KMS-11 (cell line): ENCODE data around the gene CSMD2.

ENCODE experiments used
- H2AFZ ChIP-seq: fragments of 200-600 bp; sonication (generic); 2 replicates; pipeline ENCODE4 v1.6.1; 2016; ENCODE audit warnings: antibody characterized with exemption, mixed run types, low read depth
- H3K27ac ChIP-seq: fragments of 200-600 bp; sonication (generic); 2 replicates; pipeline ENCODE4 v1.6.1; 2016; ENCODE audit warnings: mild to moderate bottlenecking, mixed run types
- H3K27me3 ChIP-seq: fragments of 200-600 bp; sonication (generic); 2 replicates; pipeline ENCODE4 v1.6.1; 2017; ENCODE audit warnings: mild to moderate bottlenecking, low read depth, mixed run types, moderate library complexity; ENCODE audit not compliant: insufficient read depth
- H3K36me3 ChIP-seq: fragments of 200-600 bp; sonication (generic); 2 replicates; pipeline ENCODE4 v1.6.1; 2017; ENCODE audit warnings: mild to moderate bottlenecking, mixed run types; ENCODE audit not compliant: insufficient read depth
- H3K4me1 ChIP-seq: fragments of 200-600 bp; sonication (generic); 2 replicates; pipeline ENCODE4 v1.6.1; 2016; ENCODE audit warnings: mild to moderate bottlenecking, low read depth, mixed run types; ENCODE audit not compliant: poor library complexity, severe bottlenecking
- H3K4me2 ChIP-seq: fragments of 200-600 bp; sonication (generic); 2 replicates; pipeline ENCODE4 v1.7.0; 2016; ENCODE audit warnings: mild to moderate bottlenecking, mixed run types
- H3K4me3 ChIP-seq: fragments of 200-600 bp; sonication (generic); IDR thresholded peaks from 2 replicates; pipeline ENCODE4 v1.6.1; 2017; ENCODE audit warnings: low read depth, low read length, mixed read lengths; ENCODE audit not compliant: insufficient read depth
- H3K79me2 ChIP-seq: fragments of 200-600 bp; sonication (generic); 2 replicates; pipeline ENCODE4 v1.6.1; 2016; ENCODE audit warnings: low read depth, mixed run types; ENCODE audit not compliant: insufficient read depth
- H3K9ac ChIP-seq: fragments of 200-600 bp; sonication (generic); 2 replicates; pipeline ENCODE4 v1.6.1; 2016; ENCODE audit warnings: mild to moderate bottlenecking, mixed run types
- H4K20me1 ChIP-seq: fragments of 200-600 bp; sonication (generic); 2 replicates; pipeline ENCODE4 v1.6.1; 2016; ENCODE audit warnings: mild to moderate bottlenecking, mixed run types; ENCODE audit not compliant: insufficient read depth
- CTCF ChIP-seq: fragments of 200-600 bp; sonication (generic); conservative IDR thresholded peaks from 2 replicates; pipeline ENCODE4 v1.6.1; 2017; ENCODE audit warnings: low read depth, mild to moderate bottlenecking, antibody characterized with exemption, low read length, moderate library complexity, mixed read lengths

The CSMD2 gene

DNA sequence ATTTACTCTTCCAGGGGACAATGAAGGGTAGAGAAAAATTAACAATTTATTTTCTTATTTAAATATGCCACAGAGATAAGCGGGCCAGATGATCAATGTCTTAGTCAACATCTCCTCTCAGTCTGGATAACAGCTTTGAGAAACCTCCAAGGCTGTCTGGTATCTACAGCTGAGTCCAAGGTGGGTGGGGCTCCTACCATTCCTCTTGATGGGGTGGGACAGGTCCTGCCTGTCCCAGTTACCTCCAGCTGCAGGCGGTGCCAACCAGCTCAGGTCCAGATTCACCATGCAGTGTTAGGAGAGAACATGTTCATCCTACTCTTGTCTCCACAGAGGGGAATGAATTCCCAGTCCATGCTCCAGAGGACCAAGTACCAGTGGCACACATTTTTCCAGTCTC, 21.1 kb downstream of the CSMD2 start:
- TF ChIP-seq CTCF, result no peak
- Histone ChIP-seq H3K9ac (no peak overlapping the region), H3K36me3 (no peaks in the 10 kb centered on the region), H3K27ac (no peak overlapping the region), H3K4me2 (no peak overlapping the region), H2AFZ (no peak overlapping the region), H3K27me3 (no peaks in the 10 kb centered on the region; the same call in 1 of the 2 replicates), H3K4me1 (no peaks in the 10 kb centered on the region), H4K20me1 (no peaks in the 10 kb centered on the region), H3K79me2 (no peaks in the 10 kb centered on the region), H3K4me3 (no peak overlapping the region)

GRCh38 chr1:34140011-34140676, 24.9 kb downstream of the CSMD2 start:
- H3K27me3 ChIP-seq, result no peaks in the 10 kb centered on the region
- H4K20me1 ChIP-seq, result no peaks in the 10 kb centered on the region
- no peak overlapping the region for H3K27ac ChIP-seq
- no peaks in the 10 kb centered on the region for H3K79me2 ChIP-seq
- no peak overlapping the region for H3K9ac ChIP-seq
- TF ChIP-seq CTCF, result no peak
- no peak overlapping the region for H2AFZ ChIP-seq
- no peaks in the 10 kb centered on the region for H3K36me3 ChIP-seq
- H3K4me1 ChIP-seq, result no peaks in the 10 kb centered on the region
- no peak overlapping the region for H3K4me3 ChIP-seq
- H3K4me2 ChIP-seq, result no peak overlapping the region

- Histone ChIP-seq H4K20me1 (no peaks in the 10 kb centered on the region), H2AFZ (no peak overlapping the region), H3K4me3 (no peak overlapping the region), H3K9ac (no peak overlapping the region), H3K27ac (no peak overlapping the region), H3K79me2 (no peaks in the 10 kb centered on the region), H3K4me2 (no peak overlapping the region), H3K4me1 (no peaks in the 10 kb centered on the region), H3K27me3 (no peaks in the 10 kb centered on the region), H3K36me3 (no peaks in the 10 kb centered on the region)
- no peak for TF ChIP-seq CTCF
These were observed 27.6 kb downstream of the CSMD2 start for GRCh38 chr1:34137411-34137810.

DNA sequence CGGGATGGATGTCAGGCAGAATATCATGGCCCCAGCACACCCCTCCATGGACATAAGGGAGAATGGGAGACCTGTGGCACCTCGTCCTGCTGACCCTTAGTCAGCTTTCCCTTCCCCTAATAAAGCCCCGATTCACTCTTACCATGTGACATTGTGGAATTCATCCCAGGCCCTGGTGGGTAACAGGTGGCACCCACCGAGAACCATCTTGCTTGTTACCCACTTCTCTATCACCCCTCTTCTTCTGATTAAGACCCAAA, 32.9 kb downstream of the CSMD2 start:
- Histone ChIP-seq H3K36me3 (no peaks in the 10 kb centered on the region), H3K79me2 (no peaks in the 10 kb centered on the region), H2AFZ (no peak overlapping the region), H3K4me1 (no peaks in the 10 kb centered on the region), H3K4me2 (no peak overlapping the region), H3K9ac (no peak overlapping the region), H4K20me1 (no peaks in the 10 kb centered on the region), H3K4me3 (no peak overlapping the region), H3K27me3 (no peaks in the 10 kb centered on the region), H3K27ac (no peak overlapping the region)
- no peak for TF ChIP-seq CTCF
